ENCODE measurements around the gene NKX2-4. TPM values are rescaled to one million over a fixed set of nuclear protein-coding genes. Genes with fewer than 3 reads are reported as not detected.
"Not testable (repeated sequence)": the region's sequence is repeated elsewhere in the genome, so short reads cannot be mapped to it uniquely, and the experiment has no call there.

The NKX2-4 gene
- total and polyA plus RNA-seq, 2 donors (not counting 1 experiment from before 2014, with no cell fraction given) = not detected

GRCh38 chr20:21368791-21369190, 28.5 kb downstream of the NKX2-4 start:
- Mint-ChIP-seq H3K27ac (no peak overlapping the region), H3K9me3 (ENCODE audit: insufficient read depth) (no peaks in the 10 kb centered on the region), H3K27me3 (no peaks in the 10 kb centered on the region), H3K4me1 (no peaks in the 10 kb centered on the region), H3K4me3 (no peak overlapping the region)
- intact Hi-C loops (cut with micrococcal nuclease) = no loop called here
- H3K36me3 ChIP-seq (replicated peaks in 1 of 2; ENCODE audit: control extremely low read depth in 1 of 2, control insufficient read depth in 1 of 2, extremely low read depth in 1 of 2, insufficient read depth in 2 of 2, low read length in 1 of 2) = peaks cover 5 to 44% of the 10 kb centered on the region in 2 experiments
- no peaks in the 10 kb centered on the region for H3K9me3 ChIP-seq (ENCODE audit: control extremely low read depth in 1 of 3, control insufficient read depth in 2 of 3, insufficient read depth in 1 of 3, low read length in 2 of 3)
- H3K27ac ChIP-seq (ENCODE audit: low read length in 2 of 2) = no peak overlapping the region
- WGBS (ENCODE audit: insufficient coverage) = 67% methylated on average over 2 of the region's 2 CpGs
- peaks cover 6% of the 10 kb centered on the region for H3K79me2 ChIP-seq (ENCODE audit: control insufficient read depth, insufficient read depth, low read length)
- H3K4me1 ChIP-seq (ENCODE audit: control insufficient read depth in 2 of 2, insufficient read depth in 2 of 2, low read length in 2 of 2) = no peaks in the 10 kb centered on the region
- CTCF ChIA-PET = no interaction called here
- no peak overlapping the region for H3K9ac ChIP-seq (ENCODE audit: low read length)
- no peak for TF ChIP-seq EZH2 (IDR thresholded peaks at IDR 0.05; ENCODE audit: borderline replicate concordance, insufficient read depth, low read depth, low read length, poor library complexity, severe bottlenecking)
- no peak for TF ChIP-seq CTCF (IDR thresholded peaks at IDR 0.05)
- POLR2A ChIA-PET = no interaction called here
- ATAC-seq (ENCODE audit: low read depth) (no peak), DNase-seq (no peak)
- no peak overlapping the region for H2AFZ ChIP-seq (ENCODE audit: insufficient read depth, low read depth, low read length, poor library complexity, severe bottlenecking)
- no peak overlapping the region for H3K4me2 ChIP-seq (replicated peaks; ENCODE audit: low read depth, low read length, poor library complexity, severe bottlenecking)
- H3K4me3 ChIP-seq (ENCODE audit: control extremely low read depth in 1 of 5, extremely low read depth in 1 of 5, insufficient read depth in 1 of 5, low read depth in 2 of 5, low read length in 4 of 5) = no peak overlapping the region
- peaks cover 13% of the 10 kb centered on the region for H4K20me1 ChIP-seq (ENCODE audit: control insufficient read depth, insufficient read depth, low read length, poor library complexity, severe bottlenecking)
- no peaks in the 10 kb centered on the region for H3K27me3 ChIP-seq (replicated peaks in 1 of 4; ENCODE audit: control extremely low read depth in 1 of 4, control insufficient read depth in 3 of 4, insufficient read depth in 4 of 4, low read length in 3 of 4)

- H3K9me3 Mint-ChIP-seq (ENCODE audit: insufficient read depth); H3K27me3 Mint-ChIP-seq; H3K79me2 ChIP-seq (ENCODE audit: control insufficient read depth, insufficient read depth, low read length); H3K9ac ChIP-seq (ENCODE audit: low read length); H3K4me1 Mint-ChIP-seq; H3K27me3 ChIP-seq (replicated peaks in 1 of 4; ENCODE audit: control extremely low read depth in 1 of 4, control insufficient read depth in 3 of 4, insufficient read depth in 4 of 4, low read length in 3 of 4); POLR2A ChIA-PET; H3K4me3 ChIP-seq (ENCODE audit: control extremely low read depth in 1 of 5, extremely low read depth in 1 of 5, insufficient read depth in 1 of 5, low read depth in 2 of 5, low read length in 4 of 5); H3K4me2 ChIP-seq (replicated peaks; ENCODE audit: low read depth, low read length, poor library complexity, severe bottlenecking); H3K27ac ChIP-seq (ENCODE audit: low read length in 2 of 2); H4K20me1 ChIP-seq (ENCODE audit: control insufficient read depth, insufficient read depth, low read length, poor library complexity, severe bottlenecking); H2AFZ ChIP-seq (ENCODE audit: insufficient read depth, low read depth, low read length, poor library complexity, severe bottlenecking); H3K27ac Mint-ChIP-seq; H3K4me1 ChIP-seq (ENCODE audit: control insufficient read depth in 2 of 2, insufficient read depth in 2 of 2, low read length in 2 of 2); H3K9me3 ChIP-seq (ENCODE audit: control extremely low read depth in 1 of 3, control insufficient read depth in 2 of 3, insufficient read depth in 1 of 3, low read length in 2 of 3); DNase-seq; H3K4me3 Mint-ChIP-seq; intact Hi-C loops (cut with micrococcal nuclease); ATAC-seq (ENCODE audit: low read depth); CTCF ChIA-PET: not testable (repeated sequence)
- 100% methylated on average over 2 of the region's 9 CpGs for WGBS (ENCODE audit: insufficient coverage)
- peaks cover 8 to 53% of the 10 kb centered on the region in 2 experiments for H3K36me3 ChIP-seq (replicated peaks in 1 of 2; ENCODE audit: control extremely low read depth in 1 of 2, control insufficient read depth in 1 of 2, extremely low read depth in 1 of 2, insufficient read depth in 2 of 2, low read length in 1 of 2)
Observed at GRCh38 chr20:21366273-21366672, 31.1 kb downstream of the NKX2-4 start.
